ENCODE measurements around the gene RAB17.

The RAB17 gene

GRCh38 chr2:237625777-237626176 lies 35.2 kb upstream of the RAB17 start:
- H3K4me3 ChIP-seq (ENCODE audit: low read depth, low read length) = no peak overlapping the region
- no peak for DNase-seq (ENCODE audit: low read depth)

GRCh38 chr2:237625216-237625705 lies 34.7 kb upstream of the RAB17 start:
- no peak overlapping the region for H3K4me3 ChIP-seq (ENCODE audit: low read depth, low read length)
- no peak for DNase-seq (ENCODE audit: low read depth)
- TF ChIP-seq, protein P1, sequence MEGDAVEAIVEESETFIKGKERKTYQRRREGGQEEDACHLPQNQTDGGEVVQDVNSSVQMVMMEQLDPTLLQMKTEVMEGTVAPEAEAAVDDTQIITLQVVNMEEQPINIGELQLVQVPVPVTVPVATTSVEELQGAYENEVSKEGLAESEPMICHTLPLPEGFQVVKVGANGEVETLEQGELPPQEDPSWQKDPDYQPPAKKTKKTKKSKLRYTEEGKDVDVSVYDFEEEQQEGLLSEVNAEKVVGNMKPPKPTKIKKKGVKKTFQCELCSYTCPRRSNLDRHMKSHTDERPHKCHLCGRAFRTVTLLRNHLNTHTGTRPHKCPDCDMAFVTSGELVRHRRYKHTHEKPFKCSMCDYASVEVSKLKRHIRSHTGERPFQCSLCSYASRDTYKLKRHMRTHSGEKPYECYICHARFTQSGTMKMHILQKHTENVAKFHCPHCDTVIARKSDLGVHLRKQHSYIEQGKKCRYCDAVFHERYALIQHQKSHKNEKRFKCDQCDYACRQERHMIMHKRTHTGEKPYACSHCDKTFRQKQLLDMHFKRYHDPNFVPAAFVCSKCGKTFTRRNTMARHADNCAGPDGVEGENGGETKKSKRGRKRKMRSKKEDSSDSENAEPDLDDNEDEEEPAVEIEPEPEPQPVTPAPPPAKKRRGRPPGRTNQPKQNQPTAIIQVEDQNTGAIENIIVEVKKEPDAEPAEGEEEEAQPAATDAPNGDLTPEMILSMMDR (IDR thresholded peaks at IDR 0.05; ENCODE audit: low read depth, low read length) = no peak
- TF ChIP-seq MYC (IDR thresholded peaks at IDR 0.05; ENCODE audit: low read depth, low read length) = no peak
- TF ChIP-seq, protein P2, sequence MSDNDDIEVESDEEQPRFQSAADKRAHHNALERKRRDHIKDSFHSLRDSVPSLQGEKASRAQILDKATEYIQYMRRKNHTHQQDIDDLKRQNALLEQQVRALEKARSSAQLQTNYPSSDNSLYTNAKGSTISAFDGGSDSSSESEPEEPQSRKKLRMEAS (IDR thresholded peaks at IDR 0.05; ENCODE audit: low read depth, low read length) = no peak
- no peak for TF ChIP-seq POLR2A (IDR thresholded peaks at IDR 0.05; ENCODE audit: extremely low read depth, insufficient read length)

More at GRCh38 chr2:237625777-237626176, 35.2 kb upstream of the RAB17 start:
- no peak for TF ChIP-seq MYC (IDR thresholded peaks at IDR 0.05; ENCODE audit: low read depth, low read length)
- TF ChIP-seq, protein P2 (IDR thresholded peaks at IDR 0.05; ENCODE audit: low read depth, low read length) = no peak
- no peak for TF ChIP-seq POLR2A (IDR thresholded peaks at IDR 0.05; ENCODE audit: extremely low read depth, insufficient read length)
- TF ChIP-seq, protein P1 (IDR thresholded peaks at IDR 0.05; ENCODE audit: low read depth, low read length) = no peak

DNA sequence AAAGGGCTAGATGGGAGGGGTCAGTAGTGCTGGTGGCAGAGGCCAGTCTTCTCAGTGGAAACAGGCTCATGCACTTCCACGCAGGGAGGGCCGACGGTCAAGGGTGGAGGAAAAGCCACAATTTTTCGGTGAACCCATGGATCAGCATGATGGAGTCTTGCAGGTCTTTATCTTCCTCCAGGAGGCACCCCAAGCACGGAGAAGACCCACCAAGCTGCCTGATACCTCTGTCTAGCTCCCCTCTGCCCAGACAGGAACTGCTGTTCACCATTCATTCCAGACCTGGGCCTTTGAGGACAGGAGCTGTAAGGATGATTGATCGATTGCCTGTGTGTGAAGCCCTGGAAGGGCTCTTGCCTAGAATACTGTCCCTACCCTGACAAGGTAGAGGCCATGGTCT lies 34.0 kb upstream of the RAB17 start:
- TF ChIP-seq, protein P1 (IDR thresholded peaks at IDR 0.05; ENCODE audit: low read depth, low read length) = no peak
- TF ChIP-seq POLR2A (IDR thresholded peaks at IDR 0.05; ENCODE audit: extremely low read depth, insufficient read length) (no peak), MYC (IDR thresholded peaks at IDR 0.05; ENCODE audit: low read depth, low read length) (no peak)
- TF ChIP-seq, protein P2 (IDR thresholded peaks at IDR 0.05; ENCODE audit: low read depth, low read length) = no peak
- no peak overlapping the region for H3K4me3 ChIP-seq (ENCODE audit: low read depth, low read length)
- peak; percentile 30 for DNase-seq (ENCODE audit: low read depth)

DNA sequence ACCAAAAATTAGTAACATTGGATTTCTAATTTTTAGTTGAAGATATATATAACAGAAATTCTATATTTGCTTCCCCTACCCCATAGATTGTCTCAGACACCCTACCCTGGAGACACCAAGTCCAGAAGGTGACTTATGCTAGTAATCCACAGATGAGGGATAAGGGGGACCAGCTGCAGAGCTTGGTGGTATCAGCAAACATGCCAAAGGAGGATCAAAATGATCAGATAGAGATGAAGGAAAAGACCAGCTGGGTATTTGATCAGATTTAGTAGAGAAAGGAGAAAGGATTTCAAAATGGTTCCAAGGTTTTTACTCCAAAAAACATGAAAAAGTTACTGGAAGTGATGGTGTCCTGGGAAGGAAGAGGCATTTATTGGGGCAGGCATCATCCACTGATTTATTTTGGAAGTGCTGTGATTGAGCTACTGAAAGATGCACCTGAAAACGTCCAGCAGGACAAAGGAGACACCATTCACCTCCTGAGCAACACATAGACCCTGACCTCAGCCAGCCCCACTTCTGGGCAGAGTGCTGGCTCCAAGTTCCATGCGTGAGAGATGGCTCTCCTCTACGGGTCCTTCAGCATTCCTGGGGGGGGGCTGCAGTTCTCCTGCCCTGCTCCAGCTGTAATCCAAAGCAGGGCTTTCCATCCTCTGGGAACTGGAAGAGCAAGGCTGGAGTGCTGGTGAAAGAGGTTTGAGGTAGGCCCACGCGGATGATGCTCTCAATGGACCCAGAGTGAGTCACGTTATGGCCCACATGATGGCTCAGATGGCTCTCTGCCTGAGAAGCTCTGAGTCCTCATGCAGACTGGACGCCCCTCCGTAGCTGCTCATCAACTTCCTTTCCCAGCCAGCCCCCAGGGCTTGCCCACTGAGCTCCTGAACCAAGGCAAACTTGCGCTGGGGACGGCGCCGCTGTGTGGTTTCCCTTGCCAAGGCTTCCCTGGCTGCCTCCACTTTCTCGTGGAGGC lies 33.2 kb upstream of the RAB17 start:
- H3K4me3 ChIP-seq (ENCODE audit: low read depth, low read length) = no peak overlapping the region
- DNase-seq (ENCODE audit: low read depth) = no peak
- TF ChIP-seq, protein P2 (IDR thresholded peaks at IDR 0.05; ENCODE audit: low read depth, low read length) = no peak
- no peak for TF ChIP-seq MYC (IDR thresholded peaks at IDR 0.05; ENCODE audit: low read depth, low read length)
- TF ChIP-seq POLR2A (IDR thresholded peaks at IDR 0.05; ENCODE audit: extremely low read depth, insufficient read length) = no peak
- TF ChIP-seq, protein P1 (IDR thresholded peaks at IDR 0.05; ENCODE audit: low read depth, low read length) = no peak

- no peak for DNase-seq (ENCODE audit: low read depth)
- no peak for TF ChIP-seq MYC (IDR thresholded peaks at IDR 0.05; ENCODE audit: low read depth, low read length)
- TF ChIP-seq POLR2A (IDR thresholded peaks at IDR 0.05; ENCODE audit: extremely low read depth, insufficient read length) = no peak
- TF ChIP-seq, protein P2 (IDR thresholded peaks at IDR 0.05; ENCODE audit: low read depth, low read length) = no peak
- TF ChIP-seq, protein P1 (IDR thresholded peaks at IDR 0.05; ENCODE audit: low read depth, low read length) = no peak
- no peak overlapping the region for H3K4me3 ChIP-seq (ENCODE audit: low read depth, low read length)
Measured at GRCh38 chr2:237618449-237618848, 27.9 kb upstream of the RAB17 start.
